GM19099 (cell line): ENCODE data around the gene SETMAR.

ENCODE experiments used
- POLR2A ChIP-seq: IDR thresholded peaks from 3 replicates; pipeline ENCODE4 v1.6.1; 2011; ENCODE audit warnings: low read depth; ENCODE audit not compliant: insufficient read length; ENCODE audit errors: extremely low read depth

The SETMAR gene

GRCh38 chr3:4335840-4336562, 32.8 kb downstream of the SETMAR start:
- no peak for TF ChIP-seq POLR2A

- no peak for TF ChIP-seq POLR2A
These were observed 33.8 kb downstream of the SETMAR start for GRCh38 chr3:4336850-4337546.

- no peak for TF ChIP-seq POLR2A
These were observed 35.6 kb downstream of the SETMAR start for GRCh38 chr3:4338751-4339150.

GRCh38 chr3:4340077-4340410, 36.9 kb downstream of the SETMAR start:
- TF ChIP-seq POLR2A, result no peak

- no peak for TF ChIP-seq POLR2A
These were observed 37.5 kb downstream of the SETMAR start for GRCh38 chr3:4340411-4341335.

GRCh38 chr3:4341336-4341675, 38.1 kb downstream of the SETMAR start:
- TF ChIP-seq POLR2A, result no peak

- TF ChIP-seq POLR2A, result no peak
These were observed 40.1 kb downstream of the SETMAR start for GRCh38 chr3:4343258-4343657.

GRCh38 chr3:4350789-4351163, 47.6 kb downstream of the SETMAR start:
- no peak for TF ChIP-seq POLR2A

- no peak for TF ChIP-seq POLR2A
These were observed 48.1 kb downstream of the SETMAR start for GRCh38 chr3:4351164-4351855.

- TF ChIP-seq POLR2A, result no peak
These were observed 48.7 kb downstream of the SETMAR start for GRCh38 chr3:4351872-4352271.

GRCh38 chr3:4355401-4356219, 52.4 kb downstream of the SETMAR start:
- no peak for TF ChIP-seq POLR2A

GRCh38 chr3:4356220-4356540, 53.0 kb downstream of the SETMAR start:
- TF ChIP-seq POLR2A, result no peak

- no peak for TF ChIP-seq POLR2A
These were observed 53.6 kb downstream of the SETMAR start for GRCh38 chr3:4356546-4357410.
